Activated T-cell treated with anti-CD3 and anti-CD28 coated beads, Interleukin-2, amount 50 U/mL, for 48 hours (primary cell): ENCODE measurements around the gene TAS1R2.

Experiments
- DNase-seq, 2 experiments: peaks; one replicate each; pipeline ENCODE4 v3.0.0-alpha.2; 2020

The TAS1R2 gene

DNA sequence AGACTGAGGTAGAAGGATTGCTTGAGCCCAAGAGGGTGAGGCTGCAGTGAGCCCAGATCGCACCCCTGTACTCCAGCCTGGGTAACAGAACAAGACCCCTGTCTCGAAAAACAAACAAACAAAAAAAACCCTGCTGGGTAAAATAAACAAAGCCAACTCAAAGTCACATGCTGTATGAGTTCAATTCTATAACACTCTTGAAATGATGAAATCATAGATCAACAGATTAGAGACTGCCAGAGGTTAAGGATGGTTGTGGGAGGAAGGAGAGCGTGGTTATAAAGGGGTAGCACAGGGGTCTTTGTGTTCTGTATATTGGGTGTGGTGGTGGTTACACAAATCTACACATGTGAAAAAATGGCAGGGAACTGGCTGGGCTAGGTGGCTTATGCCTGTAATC lies 62.5 kb downstream of the TAS1R2 start:
- no peak for DNase-seq

DNA sequence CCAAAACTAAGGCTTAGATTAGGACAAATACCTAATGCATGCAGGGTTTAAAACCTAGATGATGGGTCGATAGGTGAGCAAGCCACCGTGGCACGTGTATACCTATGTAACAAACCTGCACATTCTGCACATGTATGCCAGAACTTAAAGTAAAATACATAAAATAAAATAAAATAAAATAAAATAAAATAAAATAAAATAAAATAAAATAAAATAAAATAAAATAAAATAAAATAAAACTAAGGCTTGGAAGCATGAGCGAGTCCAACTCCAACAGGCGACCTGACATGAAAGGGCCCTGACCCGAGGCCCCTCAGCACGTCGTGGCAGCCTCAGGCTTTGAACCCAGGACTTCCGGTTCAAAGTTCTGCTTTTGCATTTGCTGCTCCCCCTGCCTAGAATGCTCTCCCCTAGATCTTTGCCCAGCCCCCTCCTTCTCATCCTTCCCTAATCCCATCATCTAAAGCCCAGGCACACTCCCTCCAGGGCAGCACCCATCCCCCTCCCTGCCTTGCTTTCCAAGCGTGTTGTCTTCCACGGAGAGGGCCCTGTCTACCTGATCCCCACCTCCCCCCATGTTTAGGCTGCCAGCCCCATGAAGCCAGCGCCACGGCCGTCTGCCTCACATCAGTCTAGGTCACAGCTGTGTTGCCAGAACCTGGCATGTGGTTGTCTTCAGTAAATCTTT lies 64.3 kb downstream of the TAS1R2 start:
- no peak for DNase-seq

GRCh38 chr1:18794561-18794960 lies 64.9 kb downstream of the TAS1R2 start:
- DNase-seq = no peak

DNA sequence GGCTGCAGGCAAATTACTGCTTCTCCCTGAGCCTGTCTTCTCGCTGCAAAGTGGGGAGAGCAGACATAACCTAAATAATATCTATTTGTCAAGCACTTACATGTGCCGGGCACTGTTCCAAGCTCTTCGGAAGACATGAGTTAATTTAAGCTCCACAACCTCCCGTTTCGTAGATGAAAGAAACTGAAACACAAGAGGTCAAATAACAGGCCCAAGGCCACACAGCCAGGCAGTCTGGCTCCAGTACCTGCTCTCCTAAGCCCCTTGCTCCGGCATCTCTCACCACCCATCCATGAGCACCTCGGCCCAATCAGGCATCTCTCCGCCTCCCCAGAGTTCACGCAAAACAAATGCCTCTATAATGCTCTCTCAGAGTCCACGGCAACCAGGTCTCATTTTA lies 65.4 kb downstream of the TAS1R2 start:
- DNase-seq = no peak

DNA sequence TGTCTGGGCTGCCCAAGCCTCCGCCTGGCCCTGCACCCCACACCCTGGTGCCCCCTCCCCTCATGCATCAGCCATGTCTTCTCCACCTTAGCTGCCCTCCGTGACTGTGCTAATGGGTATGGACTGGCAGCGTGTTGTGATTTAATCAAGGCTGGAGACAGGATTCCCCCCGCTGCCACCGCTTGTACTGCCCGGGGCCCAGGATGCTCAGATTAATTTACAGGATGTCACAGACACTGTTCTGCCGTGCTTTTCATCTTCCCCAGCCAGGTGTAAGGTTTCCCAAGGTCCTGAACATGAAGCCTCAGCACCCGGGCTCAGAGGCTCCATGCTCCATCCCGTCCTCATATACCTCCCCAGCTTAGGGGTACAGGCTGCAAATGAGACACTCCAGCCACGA lies 66.3 kb downstream of the TAS1R2 start:
- DNase-seq = no peak

GRCh38 chr1:18792747-18793146 lies 66.7 kb downstream of the TAS1R2 start:
- no peak for DNase-seq
